Activated CD8-positive, alpha-beta memory T cell treated with anti-CD3 and anti-CD28 coated beads, Interleukin-2, amount 50 U/mL, for 24 hours (primary cell): ENCODE measurements around the gene COMMD2.

Source experiments
- DNase-seq: peaks from one replicate; pipeline ENCODE4 v3.0.0-alpha.2; 2020; ENCODE audit errors: extremely low read depth

COMMD2 gene

GRCh38 chr3:149763565-149764195, 11.4 kb upstream of the COMMD2 start:
- no peak for DNase-seq

GRCh38 chr3:149753717-149754116, 1.4 kb upstream of the COMMD2 start:
- DNase-seq, result no peak

- no peak for DNase-seq
These were observed 473 bp upstream of the COMMD2 start for GRCh38 chr3:149752788-149753136.

- DNase-seq, result no peak
These were observed 738 bp downstream of the COMMD2 start for GRCh38 chr3:149751551-149751950.

GRCh38 chr3:149744606-149745005, 7.7 kb downstream of the COMMD2 start:
- no peak for DNase-seq

- DNase-seq, result no peak
These were observed 8.1 kb downstream of the COMMD2 start for GRCh38 chr3:149744151-149744550.

- DNase-seq, result no peak
These were observed 12.9 kb downstream of the COMMD2 start for GRCh38 chr3:149739396-149739795.

- DNase-seq, result no peak
These were observed 13.4 kb downstream of the COMMD2 start for GRCh38 chr3:149738876-149739275.

- DNase-seq, result no peak
These were observed 15.4 kb downstream of the COMMD2 start for GRCh38 chr3:149736953-149737205.

GRCh38 chr3:149736175-149736952, 15.9 kb downstream of the COMMD2 start:
- no peak for DNase-seq

- DNase-seq, result no peak
These were observed 20.1 kb downstream of the COMMD2 start for GRCh38 chr3:149732234-149732633.

GRCh38 chr3:149727656-149728055, 24.6 kb downstream of the COMMD2 start:
- DNase-seq, result no peak

GRCh38 chr3:149726716-149727407, 25.4 kb downstream of the COMMD2 start:
- no peak for DNase-seq

GRCh38 chr3:149723781-149724180, 28.5 kb downstream of the COMMD2 start:
- no peak for DNase-seq

GRCh38 chr3:149720918-149721317, 31.4 kb downstream of the COMMD2 start:
- DNase-seq, result no peak

GRCh38 chr3:149717391-149718056, 34.8 kb downstream of the COMMD2 start:
- DNase-seq, result no peak

- DNase-seq, result no peak
These were observed 35.3 kb downstream of the COMMD2 start for GRCh38 chr3:149716984-149717383.

- no peak for DNase-seq
These were observed 37.0 kb downstream of the COMMD2 start for GRCh38 chr3:149715247-149715646.

GRCh38 chr3:149713730-149714654, 38.3 kb downstream of the COMMD2 start:
- DNase-seq, result no peak

- no peak for DNase-seq
These were observed 45.4 kb downstream of the COMMD2 start for GRCh38 chr3:149706905-149707304.

GRCh38 chr3:149705416-149705815, 46.9 kb downstream of the COMMD2 start:
- DNase-seq, result no peak

- no peak for DNase-seq
These were observed 48.8 kb downstream of the COMMD2 start for GRCh38 chr3:149703466-149703865.
